ENCODE results near the gene ERCC6.

DNA sequence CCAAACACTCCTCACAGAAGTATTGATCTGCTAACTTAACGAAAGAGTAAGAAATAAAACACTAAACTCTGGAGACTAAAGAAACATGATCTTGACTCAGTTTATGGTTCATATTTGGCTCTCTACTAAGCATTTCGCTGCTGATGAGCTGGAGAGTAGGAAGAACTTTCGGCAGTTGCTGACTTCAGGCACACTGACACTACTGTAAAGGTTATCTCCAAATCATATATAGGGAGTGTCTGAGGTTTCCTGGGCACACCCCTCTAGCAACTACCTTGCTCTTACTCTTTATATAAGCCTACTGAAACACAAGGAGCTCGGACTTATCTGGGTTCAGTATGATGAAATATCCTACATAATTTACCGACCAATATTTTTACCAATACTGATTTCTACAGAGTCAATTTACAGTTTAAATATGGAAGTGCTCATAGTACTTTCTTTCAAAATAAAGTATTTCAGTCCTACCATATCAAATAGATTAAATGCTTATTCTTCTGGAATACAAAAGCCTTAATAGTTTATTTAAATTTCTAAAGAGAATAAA, 39.5 kb downstream of the ERCC6 start:
- TF ChIP-seq POLR2A (IDR thresholded peaks at IDR 0.05; ENCODE audit: low read length) (no peak), GATA1 (IDR thresholded peaks at IDR 0.05; ENCODE audit: low read depth, low read length) (no peak)

Data from erythroblast (primary cell).